Stimulated activated naive CD8-positive, alpha-beta T cell treated with anti-CD3 and anti-CD28 coated beads, Interleukin-15, Interleukin-2, amounts not matched to agents 100 U/mL and 50 U/mL, for 24 hours (primary cell): ENCODE data around the gene KRT2.

Experiments
- ATAC-seq: fragments of 150-1000 bp; cut with Tn5 transposase; one replicate; pipeline ENCODE4 v1.10.0; 2021
- DNase-seq: peaks from one replicate; pipeline ENCODE4 v3.0.0; 2021

Gene KRT2

DNA sequence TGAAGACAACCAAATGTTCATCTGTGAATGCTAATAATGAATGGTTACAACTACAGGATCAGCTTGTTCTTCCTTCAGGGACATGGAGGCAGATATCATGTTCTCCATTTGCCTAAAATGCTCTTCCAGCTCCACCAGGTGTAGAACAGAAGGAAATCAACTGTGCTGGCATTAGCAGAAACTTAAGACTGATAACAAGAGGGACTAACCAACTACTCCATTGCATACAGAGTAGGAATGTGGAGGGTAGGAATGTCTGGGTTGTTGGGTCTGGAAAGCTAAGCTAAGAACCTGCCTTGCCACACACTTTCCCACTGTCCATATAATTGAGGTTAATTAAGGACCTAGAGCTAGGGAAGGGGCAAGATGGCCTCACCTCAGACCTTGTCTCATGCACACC is 11.4 kb upstream of the KRT2 start:
- ATAC-seq (no peak), DNase-seq (no peak)

DNA sequence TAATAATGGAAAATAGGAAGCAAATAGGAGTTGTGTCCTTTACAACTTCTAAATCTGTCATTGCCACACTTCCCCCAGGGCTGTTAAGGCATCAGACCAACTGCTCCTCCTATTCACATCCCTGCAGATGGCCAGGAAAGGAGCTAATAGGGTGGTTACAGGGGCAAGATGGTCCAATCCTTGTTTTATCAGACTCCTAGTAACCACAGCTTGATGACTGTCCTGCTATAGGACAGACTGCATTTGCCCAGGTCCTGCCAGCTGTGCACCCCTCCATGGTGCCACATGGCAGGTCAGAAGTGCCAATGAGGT is 10.9 kb upstream of the KRT2 start:
- no peak for DNase-seq
- ATAC-seq = no peak

GRCh38 chr12:52662093-52662917 is 10.3 kb upstream of the KRT2 start:
- DNase-seq = no peak
- no peak for ATAC-seq

- no peak for DNase-seq
These were observed 9.7 kb upstream of the KRT2 start for GRCh38 chr12:52661668-52662067.

GRCh38 chr12:52660934-52661499 is 9.0 kb upstream of the KRT2 start:
- ATAC-seq = no peak

More at GRCh38 chr12:52661668-52662067, 9.7 kb upstream of the KRT2 start:
- no peak for ATAC-seq

GRCh38 chr12:52659951-52660350 is 7.9 kb upstream of the KRT2 start:
- ATAC-seq = no peak
- DNase-seq = no peak

More at GRCh38 chr12:52660934-52661499, 9.0 kb upstream of the KRT2 start:
- no peak for DNase-seq

DNA sequence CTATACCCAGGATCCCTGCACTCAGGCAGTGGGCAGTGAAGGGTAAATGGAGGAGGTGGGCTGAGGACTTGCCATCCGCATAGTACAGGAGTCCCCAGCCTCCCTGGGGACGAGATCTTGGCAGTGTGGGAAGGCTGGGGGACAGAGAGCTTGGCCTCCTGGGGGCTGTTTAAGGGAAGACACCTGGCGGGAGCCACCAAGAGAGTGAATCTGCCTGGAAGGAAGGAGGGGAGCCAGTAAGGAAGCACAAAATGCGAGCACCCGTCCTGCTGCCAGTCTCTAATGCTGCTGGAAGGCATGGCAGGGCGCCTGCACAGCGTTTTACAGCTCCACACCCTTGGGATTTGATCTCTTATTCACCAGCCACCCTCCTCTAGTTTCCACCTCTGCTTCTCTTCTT is 7.4 kb upstream of the KRT2 start:
- ATAC-seq (no peak), DNase-seq (no peak)

GRCh38 chr12:52658196-52658595 is 6.2 kb upstream of the KRT2 start:
- DNase-seq = no peak
- ATAC-seq = no peak

DNA sequence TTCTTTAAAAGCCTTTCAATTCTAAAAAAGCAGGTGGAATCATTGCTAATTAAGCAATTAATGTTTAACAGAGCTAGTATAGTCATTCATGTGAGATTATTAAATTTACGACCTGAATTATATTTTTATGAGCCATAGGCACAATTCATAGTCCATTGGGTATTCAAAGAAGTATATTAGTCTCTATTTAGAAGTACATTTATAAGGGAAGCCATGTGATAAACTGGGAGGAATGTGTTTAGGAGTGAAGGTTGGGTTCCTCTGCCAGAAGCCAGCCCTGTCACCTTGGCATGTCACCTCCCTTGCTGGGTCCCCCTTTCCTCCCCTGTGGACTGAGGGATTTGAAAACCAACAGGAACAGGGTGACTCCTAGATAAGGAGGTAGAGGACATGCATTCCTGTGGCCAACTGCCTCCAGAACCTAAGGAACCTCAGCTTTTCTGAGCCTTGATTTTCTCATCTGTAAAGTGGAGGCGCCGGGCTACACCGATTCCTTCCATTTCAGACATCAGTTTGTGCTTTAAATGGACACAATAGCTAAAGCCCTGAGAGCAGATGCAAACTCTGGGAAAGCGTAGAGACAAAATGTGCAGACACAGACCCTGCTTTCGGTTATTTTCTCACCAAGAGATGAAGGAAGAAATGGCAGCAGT is 5.4 kb upstream of the KRT2 start:
- DNase-seq (no peak), ATAC-seq (no peak)

DNA sequence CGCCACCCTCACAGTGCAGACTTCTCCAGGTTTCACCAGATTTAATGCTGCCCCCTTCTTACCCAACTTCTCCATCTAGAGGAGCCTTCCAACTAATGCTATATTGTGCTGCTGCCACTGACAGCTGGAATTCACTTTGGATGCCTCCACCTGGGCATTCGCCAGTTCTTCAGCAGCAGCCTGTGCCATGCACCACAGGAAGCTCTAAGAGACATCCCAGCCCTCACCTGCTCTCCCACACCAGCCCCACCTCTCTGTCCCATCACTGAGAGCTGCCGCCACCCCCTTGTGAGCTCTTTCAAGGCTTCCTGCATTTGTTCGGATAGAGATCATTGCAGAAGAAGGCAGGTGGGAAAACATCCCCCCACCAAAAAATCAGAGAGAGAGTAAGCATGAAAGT is 4.6 kb upstream of the KRT2 start:
- DNase-seq (no peak), ATAC-seq (no peak)

DNA sequence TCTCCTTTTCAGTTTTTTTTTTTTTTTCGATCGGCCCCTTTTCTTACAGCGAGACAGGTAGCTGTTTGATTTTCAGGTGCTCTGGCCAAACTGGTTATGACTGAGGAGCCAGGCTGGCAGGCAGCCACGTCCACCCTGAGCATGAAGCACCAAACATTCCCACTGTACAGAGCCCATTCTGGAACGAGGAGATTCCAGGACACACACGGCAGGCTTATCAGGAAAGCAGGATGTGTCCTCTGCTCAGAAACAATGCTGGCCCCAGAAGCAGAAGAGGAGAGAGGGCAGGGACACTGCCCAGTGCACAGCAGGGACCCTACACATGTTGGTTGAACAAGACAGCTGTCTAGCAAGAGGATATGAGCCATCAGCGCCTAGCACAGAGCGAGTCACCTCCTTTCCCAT is 3.7 kb upstream of the KRT2 start:
- no peak for DNase-seq
- no peak for ATAC-seq

DNA sequence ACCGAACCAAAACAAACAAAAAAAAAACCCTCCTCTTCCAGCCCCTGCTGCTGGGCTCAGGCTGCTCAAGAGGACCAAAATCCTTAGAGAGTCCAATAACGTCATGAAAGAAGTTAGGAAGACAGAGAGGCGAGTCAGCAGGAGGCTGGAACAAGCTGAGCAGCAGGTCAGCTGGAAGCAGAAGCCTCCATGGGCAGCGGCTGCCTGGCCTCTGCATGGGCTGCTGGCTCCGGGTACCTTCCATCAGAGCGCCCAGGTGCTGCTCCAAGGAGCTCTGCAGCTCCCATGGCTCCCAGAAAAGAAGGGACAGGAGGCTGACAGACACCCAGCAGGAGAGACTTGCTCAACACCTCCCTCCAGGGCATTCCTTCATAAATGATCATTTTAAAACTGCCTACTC is 3.2 kb upstream of the KRT2 start:
- DNase-seq = no peak
- ATAC-seq = no peak

DNA sequence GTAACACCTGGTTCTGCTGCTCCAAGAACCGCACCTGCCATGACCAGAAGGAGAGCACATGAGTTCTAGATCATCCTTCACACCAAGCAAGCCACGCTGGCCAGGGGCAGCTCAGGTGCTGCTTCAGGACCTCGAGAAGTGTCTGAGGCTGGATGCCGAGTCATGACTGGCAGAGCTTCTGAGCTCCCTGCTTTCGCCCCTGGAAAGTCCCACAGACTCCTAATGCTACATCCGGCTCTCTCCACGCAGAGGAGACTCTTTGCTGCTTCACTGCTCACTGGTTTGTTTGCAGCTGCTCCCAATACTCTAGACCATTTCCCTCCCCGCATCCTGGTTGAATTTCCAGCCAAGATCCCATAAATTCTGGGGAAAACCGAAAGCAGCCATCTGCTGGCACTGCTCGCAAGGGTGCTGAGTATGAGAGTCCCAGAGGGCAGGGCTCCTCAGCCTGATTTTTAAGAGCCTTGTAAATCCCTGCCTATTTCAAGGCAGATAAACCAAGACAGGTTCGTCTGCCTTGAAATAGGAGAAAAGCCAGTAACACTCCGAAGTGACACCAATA is 1.4 kb downstream of the KRT2 start:
- ATAC-seq = no peak
- DNase-seq = no peak

DNA sequence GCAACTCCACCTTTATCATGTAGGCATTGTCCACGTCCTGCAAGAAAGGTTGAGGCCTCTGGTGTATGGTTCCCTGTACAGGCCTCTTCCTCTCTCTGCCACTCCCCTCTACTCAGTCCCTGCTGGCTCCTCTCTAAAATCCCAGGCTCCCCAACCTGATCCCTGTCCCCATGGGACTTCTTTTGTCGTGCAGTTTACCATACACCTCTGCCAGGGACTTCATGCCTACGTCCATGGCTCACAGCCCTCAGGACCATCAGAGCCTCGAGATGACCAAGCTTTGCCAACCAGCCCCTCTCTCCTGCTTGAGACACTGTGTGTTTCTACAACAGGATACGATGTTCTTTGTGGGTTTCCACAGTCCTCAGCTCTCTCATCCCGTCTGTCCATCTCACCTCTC is 2.9 kb downstream of the KRT2 start:
- ATAC-seq (no peak), DNase-seq (no peak)

GRCh38 chr12:52648012-52648550 is 3.9 kb downstream of the KRT2 start:
- no peak for ATAC-seq
- no peak for DNase-seq

GRCh38 chr12:52647601-52648000 is 4.4 kb downstream of the KRT2 start:
- DNase-seq (no peak), ATAC-seq (no peak)

- ATAC-seq (no peak), DNase-seq (no peak)
These were observed 5.4 kb downstream of the KRT2 start for GRCh38 chr12:52646613-52647012.

- ATAC-seq (no peak), DNase-seq (no peak)
These were observed 6.0 kb downstream of the KRT2 start for GRCh38 chr12:52645982-52646381.

DNA sequence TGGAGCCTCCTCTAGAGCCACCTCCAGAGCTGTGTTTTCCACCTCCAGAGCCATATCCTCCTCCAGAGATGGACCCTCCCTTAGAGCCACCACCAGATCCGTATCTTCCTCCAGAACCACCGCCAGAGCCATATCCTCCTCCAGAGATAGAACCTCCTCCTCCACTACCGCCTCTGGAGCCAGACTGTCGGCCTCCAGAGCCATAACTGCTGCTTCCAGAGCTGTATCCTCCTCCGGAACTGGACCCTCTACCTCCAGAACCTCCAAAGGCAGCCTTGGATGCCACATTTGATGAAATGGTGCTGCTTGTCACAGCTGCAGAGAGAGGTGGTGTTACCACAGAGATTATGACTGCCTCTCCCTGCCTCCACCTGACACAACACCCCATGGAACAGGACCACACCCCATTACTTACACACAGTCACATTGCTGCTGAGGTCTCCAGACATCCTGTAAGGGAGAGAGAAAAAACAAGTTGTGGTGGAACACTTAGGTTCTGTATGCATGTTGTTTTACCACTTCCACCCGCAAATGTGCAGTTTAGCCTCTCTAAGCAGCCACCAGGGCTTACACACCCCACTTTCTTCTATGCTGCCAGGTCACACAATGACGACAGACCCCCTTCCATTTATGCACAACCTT is 6.8 kb downstream of the KRT2 start:
- DNase-seq (no peak), ATAC-seq (peak; percentile 71)

DNA sequence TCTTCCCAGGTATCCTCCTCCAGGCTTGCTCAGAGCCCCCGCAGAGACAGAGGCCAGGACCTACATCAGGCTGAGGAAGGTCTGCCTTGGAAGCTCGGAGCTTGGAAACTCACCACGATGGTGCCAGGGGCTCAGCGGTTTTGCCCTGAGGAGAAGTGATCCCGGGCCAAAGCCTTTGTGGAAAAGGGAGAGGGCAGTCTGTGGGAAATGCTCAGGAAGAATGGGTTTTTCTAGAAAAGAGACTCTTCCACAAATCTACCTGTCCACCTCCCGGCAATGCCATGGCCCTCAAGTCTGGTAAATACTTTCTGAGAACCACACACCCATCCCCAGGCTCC is 8.0 kb downstream of the KRT2 start:
- ATAC-seq = no peak
- DNase-seq = no peak

GRCh38 chr12:52643233-52644077 is 8.6 kb downstream of the KRT2 start:
- DNase-seq (no peak), ATAC-seq (no peak)

GRCh38 chr12:52641468-52641867 is 10.5 kb downstream of the KRT2 start:
- DNase-seq (no peak), ATAC-seq (no peak)
